HAP-1 (cell line): ENCODE measurements around the gene PPP6R2.

Experiments
- DNase-seq, 2 experiments: peaks; one replicate each; pipeline ENCODE4 v3.0.0-alpha.2; 2016 to 2020; ENCODE audit warnings: low spot score in 2 of 2
- H3K27me3 ChIP-seq: fragments of 250-450 bp; sonication (Bioruptor Pico); 2 replicates; pipeline ENCODE4 v1.5.1; 2020; ENCODE audit warnings: low read depth, mild to moderate bottlenecking, moderate library complexity
- H3K36me3 ChIP-seq: fragments of 250-450 bp; sonication (Bioruptor Pico); replicated peaks from 2 replicates; pipeline ENCODE4 v1.5.1; 2020; ENCODE audit warnings: mild to moderate bottlenecking
- H3K4me1 ChIP-seq: fragments of 250-450 bp; sonication (Bioruptor Pico); 2 replicates; pipeline ENCODE4 v1.5.1; 2020; ENCODE audit warnings: mild to moderate bottlenecking
- H3K4me3 ChIP-seq: fragments of 250-450 bp; sonication (Bioruptor Pico); 2 replicates; pipeline ENCODE4 v1.5.1; 2020; ENCODE audit warnings: mild to moderate bottlenecking, moderate library complexity
- H3K9me3 ChIP-seq: fragments of 250-450 bp; sonication (Bioruptor Pico); 2 replicates; pipeline ENCODE4 v1.5.1; 2020; ENCODE audit warnings: mild to moderate bottlenecking, moderate library complexity
- in situ Hi-C: fragments of 300-500 bp; cut with MboI; formaldehyde crosslinking; loops from 3 replicates; pipeline ENCODE4 v1.14.3; 2020; ENCODE audit warnings: low sequenced_read_pairs, inconsistent platforms, mixed read lengths

Gene PPP6R2, protein sequence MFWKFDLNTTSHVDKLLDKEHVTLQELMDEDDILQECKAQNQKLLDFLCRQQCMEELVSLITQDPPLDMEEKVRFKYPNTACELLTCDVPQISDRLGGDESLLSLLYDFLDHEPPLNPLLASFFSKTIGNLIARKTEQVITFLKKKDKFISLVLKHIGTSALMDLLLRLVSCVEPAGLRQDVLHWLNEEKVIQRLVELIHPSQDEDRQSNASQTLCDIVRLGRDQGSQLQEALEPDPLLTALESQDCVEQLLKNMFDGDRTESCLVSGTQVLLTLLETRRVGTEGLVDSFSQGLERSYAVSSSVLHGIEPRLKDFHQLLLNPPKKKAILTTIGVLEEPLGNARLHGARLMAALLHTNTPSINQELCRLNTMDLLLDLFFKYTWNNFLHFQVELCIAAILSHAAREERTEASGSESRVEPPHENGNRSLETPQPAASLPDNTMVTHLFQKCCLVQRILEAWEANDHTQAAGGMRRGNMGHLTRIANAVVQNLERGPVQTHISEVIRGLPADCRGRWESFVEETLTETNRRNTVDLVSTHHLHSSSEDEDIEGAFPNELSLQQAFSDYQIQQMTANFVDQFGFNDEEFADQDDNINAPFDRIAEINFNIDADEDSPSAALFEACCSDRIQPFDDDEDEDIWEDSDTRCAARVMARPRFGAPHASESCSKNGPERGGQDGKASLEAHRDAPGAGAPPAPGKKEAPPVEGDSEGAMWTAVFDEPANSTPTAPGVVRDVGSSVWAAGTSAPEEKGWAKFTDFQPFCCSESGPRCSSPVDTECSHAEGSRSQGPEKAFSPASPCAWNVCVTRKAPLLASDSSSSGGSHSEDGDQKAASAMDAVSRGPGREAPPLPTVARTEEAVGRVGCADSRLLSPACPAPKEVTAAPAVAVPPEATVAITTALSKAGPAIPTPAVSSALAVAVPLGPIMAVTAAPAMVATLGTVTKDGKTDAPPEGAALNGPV

DNA sequence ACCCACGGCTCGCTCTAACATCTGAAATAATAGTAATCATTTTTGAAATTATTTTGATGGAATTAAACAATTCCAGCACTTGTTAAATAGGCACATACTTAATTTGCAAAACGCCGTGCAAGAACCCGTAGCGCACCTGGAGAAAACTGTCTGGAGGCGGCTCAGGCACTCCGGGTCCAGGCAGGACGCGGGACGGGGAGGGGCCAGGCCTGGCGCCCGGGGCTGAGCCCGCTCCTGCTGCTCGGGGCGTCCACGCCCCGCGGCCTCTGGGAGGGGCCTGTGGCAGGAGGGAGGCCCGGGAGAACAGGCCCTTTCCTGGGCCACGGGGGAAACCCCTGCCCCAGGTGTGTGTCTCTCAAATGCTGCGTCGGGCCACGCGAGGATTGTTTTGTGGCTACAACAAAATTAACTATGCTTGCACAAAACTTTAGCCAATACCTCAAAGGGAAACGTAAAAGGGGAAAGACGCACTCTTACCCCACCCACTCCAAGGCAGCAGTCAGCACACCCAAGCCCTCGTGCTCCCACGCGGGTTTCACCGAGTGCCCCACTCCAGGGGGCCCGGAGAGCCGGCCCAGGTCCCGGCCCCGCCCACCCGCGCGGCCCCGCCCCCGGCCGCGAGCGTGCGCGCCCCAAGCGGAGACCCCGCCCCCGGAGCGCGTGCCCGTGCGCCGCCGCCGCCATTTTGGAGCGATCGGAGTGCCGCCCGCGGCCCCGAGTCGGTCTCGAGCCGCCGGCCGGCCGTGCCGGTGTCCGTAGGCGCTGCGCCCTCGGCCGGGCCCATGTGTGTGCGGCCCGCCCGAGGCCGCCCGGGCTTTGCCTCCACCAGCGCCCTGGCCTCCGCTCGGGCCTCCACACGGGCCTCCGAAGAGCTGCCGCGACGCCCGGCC lies at the start of gene PPP6R2:
TSS of gene PPP6R2 (plus strand) at position 677 of the 890 bp plus-strand sequence. CDS start 50,582 bp downstream, outside the sequence.
- in situ Hi-C loops = no loop called here
- peak; percentile 52 to 86 for DNase-seq
- H3K4me3 ChIP-seq = peak within 1 kb of the TSS; percentile 47
- H3K27me3 ChIP-seq = no peaks in the 10 kb centered on the region
- no peaks in the 10 kb centered on the region; the same call in 1 of the 2 replicates for H3K9me3 ChIP-seq
- peaks cover 2% of the 10 kb centered on the region; the same call in 1 of the 2 replicates for H3K4me1 ChIP-seq
- peaks cover 7% of the 10 kb centered on the region; the same call in 1 of the 2 replicates for H3K36me3 ChIP-seq

DNA sequence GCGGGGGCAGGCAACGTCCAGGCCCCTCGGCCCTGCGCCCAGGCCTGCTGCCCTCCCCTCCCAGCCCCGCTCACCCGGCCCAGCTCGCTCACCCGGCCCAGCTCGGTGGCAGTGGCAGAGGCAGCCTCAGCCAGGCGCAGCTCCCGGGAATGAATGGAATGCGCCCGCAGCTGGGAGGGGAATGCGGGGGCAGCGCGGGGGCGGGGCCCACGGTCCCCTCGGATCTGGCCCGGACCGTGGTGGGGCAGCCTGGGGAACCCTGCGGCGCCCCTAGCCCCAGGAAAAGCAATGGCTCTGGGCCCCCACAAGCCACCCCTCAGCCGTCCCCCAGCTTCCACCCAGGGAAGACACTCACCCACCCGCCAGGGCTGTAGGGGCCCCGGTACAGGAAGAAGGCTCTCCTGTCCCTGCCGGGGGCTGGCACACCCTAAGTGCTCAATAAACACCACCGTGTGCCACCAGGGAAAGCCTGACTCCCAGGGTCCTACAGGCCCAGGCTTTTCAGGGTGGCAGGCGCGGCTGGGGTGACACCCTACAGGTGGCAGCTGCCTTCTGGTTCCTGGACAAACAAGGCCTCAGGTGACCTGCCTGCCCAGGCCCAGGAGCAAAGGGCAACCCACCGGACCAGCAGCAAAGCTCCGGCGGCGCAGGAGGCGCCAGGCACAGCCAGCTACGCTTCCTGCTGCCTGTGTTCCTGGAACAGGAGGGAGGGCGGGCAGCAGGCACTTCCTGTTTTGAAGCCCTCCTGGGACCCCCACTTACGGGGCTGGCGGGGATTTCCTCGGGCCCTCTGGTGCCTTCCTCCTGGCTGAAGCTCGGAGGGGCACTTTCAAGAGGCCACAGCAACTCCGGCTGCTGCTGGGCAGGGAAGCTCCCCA lies 49.4 kb upstream of the PPP6R2 start:
- no peaks in the 10 kb centered on the region for H3K9me3 ChIP-seq
- no peak overlapping the region for H3K4me3 ChIP-seq
- DNase-seq = peak in 1 of 2 experiments; percentile 71
- H3K4me1 ChIP-seq = peaks cover 7% of the 10 kb centered on the region
- peaks cover 11% of the 10 kb centered on the region; the same call in 1 of the 2 replicates for H3K36me3 ChIP-seq
- no peaks in the 10 kb centered on the region for H3K27me3 ChIP-seq
- in situ Hi-C loops = no loop called here

DNA sequence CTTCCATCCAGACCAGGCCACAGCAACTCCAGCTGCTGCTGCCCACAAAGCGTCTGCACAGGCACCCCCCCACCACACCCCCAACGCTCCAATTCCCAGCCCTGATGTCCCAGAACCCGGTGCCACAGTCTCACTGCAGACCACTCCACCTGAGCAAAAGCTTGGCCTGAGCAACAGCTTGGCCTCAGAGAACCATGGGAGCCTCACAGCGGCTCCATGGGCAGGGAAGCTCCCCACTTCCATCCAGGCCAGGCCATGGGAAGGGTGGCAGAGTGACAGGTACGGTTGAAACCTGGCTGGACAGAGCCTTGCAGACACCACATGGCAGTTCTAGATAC lies 48.8 kb upstream of the PPP6R2 start:
- H3K4me3 ChIP-seq = no peak overlapping the region
- no peak for DNase-seq

GRCh38 chr22:50296658-50297490 lies 46.3 kb upstream of the PPP6R2 start:
- no peaks in the 10 kb centered on the region; the same call in 1 of the 2 replicates for H3K36me3 ChIP-seq
- H3K4me1 ChIP-seq = peaks cover 7% of the 10 kb centered on the region
- DNase-seq = no peak
- in situ Hi-C loops = no loop called here
- no peak overlapping the region for H3K4me3 ChIP-seq
- H3K27me3 ChIP-seq = no peaks in the 10 kb centered on the region
- no peaks in the 10 kb centered on the region for H3K9me3 ChIP-seq

More for the DNA sequence above, 48.8 kb upstream of the PPP6R2 start:
- peaks cover 7% of the 10 kb centered on the region for H3K4me1 ChIP-seq
- H3K36me3 ChIP-seq = peaks cover 7% of the 10 kb centered on the region; the same call in 1 of the 2 replicates
- H3K9me3 ChIP-seq = no peaks in the 10 kb centered on the region
- in situ Hi-C loops = no loop called here
- no peaks in the 10 kb centered on the region for H3K27me3 ChIP-seq

- Histone ChIP-seq H3K27me3 (no peaks in the 10 kb centered on the region), H3K4me1 (peaks cover 7% of the 10 kb centered on the region)
These were observed 45.4 kb upstream of the PPP6R2 start for GRCh38 chr22:50297510-50298265.

GRCh38 chr22:50298266-50298637 lies 44.9 kb upstream of the PPP6R2 start:
- Histone ChIP-seq H3K4me3 (no peak overlapping the region), H3K9me3 (no peaks in the 10 kb centered on the region), H3K4me1 (peaks cover 6% of the 10 kb centered on the region), H3K36me3 (no peaks in the 10 kb centered on the region; the same call in 1 of the 2 replicates), H3K27me3 (no peaks in the 10 kb centered on the region)
- DNase-seq = no peak
- in situ Hi-C loops = no loop called here

More at GRCh38 chr22:50297510-50298265, 45.4 kb upstream of the PPP6R2 start:
- no peak for DNase-seq
- H3K4me3 ChIP-seq = no peak overlapping the region
- no peaks in the 10 kb centered on the region; the same call in 1 of the 2 replicates for H3K36me3 ChIP-seq
- in situ Hi-C loops = no loop called here
- H3K9me3 ChIP-seq = no peaks in the 10 kb centered on the region

DNA sequence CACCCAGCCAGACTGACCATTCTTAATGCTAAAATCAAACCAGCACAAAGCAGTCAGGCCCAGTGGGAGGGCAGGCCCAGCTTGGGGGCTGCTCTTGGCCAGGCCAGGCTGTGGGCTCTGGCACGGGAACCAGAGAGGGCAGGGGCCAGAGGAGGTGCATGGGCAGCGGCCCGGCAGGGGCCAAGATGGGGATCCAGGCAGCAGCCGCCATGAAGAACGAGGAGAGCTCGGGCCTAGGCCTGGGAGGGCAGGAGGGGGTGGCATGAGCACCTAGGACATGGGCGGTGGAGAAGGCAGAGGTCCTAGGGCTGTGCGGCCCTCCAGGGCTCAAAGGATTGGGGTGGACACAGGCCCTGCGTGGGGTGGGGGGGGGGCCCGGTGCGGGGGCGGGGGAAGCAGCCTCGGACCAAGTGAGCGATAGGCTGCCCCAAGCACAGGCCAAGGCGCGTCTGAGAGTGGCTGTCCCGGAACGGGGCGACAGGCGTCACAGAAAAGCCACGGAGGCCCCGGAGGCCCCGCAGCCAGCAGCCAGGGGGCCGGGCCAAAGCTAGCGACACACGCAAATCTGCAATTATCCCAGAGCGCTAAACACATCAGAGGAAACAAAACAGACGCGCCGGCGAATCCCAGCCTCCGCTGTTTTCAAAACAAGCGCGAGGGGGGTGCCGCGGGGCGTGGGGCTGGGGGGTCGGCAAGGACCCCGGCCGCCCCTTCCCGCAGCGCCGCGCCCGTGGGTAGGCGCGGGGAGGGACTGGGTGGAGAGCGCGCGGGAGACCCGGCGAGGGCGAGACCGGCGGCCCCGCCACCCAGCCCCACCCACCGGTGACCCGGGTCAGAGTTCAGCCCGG lies 44.0 kb upstream of the PPP6R2 start:
- in situ Hi-C loops = no loop called here
- no peaks in the 10 kb centered on the region for H3K4me1 ChIP-seq
- H3K4me3 ChIP-seq = no peak overlapping the region
- no peaks in the 10 kb centered on the region for H3K9me3 ChIP-seq
- no peak for DNase-seq
- no peaks in the 10 kb centered on the region for H3K27me3 ChIP-seq
- no peaks in the 10 kb centered on the region; the same call in 1 of the 2 replicates for H3K36me3 ChIP-seq

GRCh38 chr22:50299785-50300619 lies 43.1 kb upstream of the PPP6R2 start:
- Histone ChIP-seq H3K27me3 (no peaks in the 10 kb centered on the region), H3K36me3 (no peaks in the 10 kb centered on the region; the same call in 1 of the 2 replicates), H3K4me3 (no peak overlapping the region), H3K4me1 (no peaks in the 10 kb centered on the region; the same call in 1 of the 2 replicates), H3K9me3 (no peaks in the 10 kb centered on the region)
- no peak for DNase-seq
- in situ Hi-C loops = no loop called here

DNA sequence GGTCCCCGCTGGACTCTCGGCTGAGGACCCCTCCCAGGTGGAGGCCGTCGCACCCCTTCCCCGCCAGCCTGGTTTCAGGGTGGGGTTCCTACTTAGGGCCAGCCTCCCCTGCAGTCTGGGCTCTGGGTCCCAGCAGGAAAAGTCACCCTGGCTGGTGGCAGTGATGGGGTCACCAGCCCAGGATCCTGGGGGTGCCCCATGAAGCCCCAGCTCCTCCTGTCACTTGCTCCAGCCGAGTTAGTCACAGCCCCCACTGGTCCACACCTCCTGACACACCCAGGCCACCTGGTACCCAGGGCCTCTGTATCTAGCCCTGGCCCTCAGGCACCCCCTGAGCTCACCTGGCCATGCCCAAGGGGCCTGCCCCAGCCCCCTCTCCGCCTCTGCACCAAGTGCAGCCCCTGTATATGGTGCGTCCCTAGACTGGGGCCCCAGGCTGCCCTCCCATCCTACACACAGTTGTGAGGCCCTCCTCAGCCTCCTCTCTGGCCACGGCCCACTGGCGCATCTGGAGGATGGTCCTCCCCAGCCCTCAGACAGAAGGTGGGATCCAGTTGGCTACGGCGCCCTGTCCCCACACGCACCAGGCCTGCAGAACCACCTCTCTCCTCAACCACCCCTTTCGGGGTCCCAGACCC lies 42.4 kb upstream of the PPP6R2 start:
- no peaks in the 10 kb centered on the region for H3K27me3 ChIP-seq

More for the DNA sequence above, 42.4 kb upstream of the PPP6R2 start:
- Histone ChIP-seq H3K4me1 (peaks cover 7% of the 10 kb centered on the region), H3K36me3 (peaks cover 4% of the 10 kb centered on the region; the same call in 1 of the 2 replicates), H3K4me3 (no peak overlapping the region), H3K9me3 (no peaks in the 10 kb centered on the region)
- in situ Hi-C loops = no loop called here
- no peak for DNase-seq
